Subcutaneous abdominal adipose tissue (tissue), 5 donors: ENCODE data around the gene NAIF1.

ENCODE experiments used
- H3K27ac ChIP-seq: one replicate; pipeline ENCODE4 v1.7.0; 2013; ENCODE audit warnings: low read depth, mild to moderate bottlenecking, inconsistent platforms, low read length, moderate library complexity
- H3K27me3 ChIP-seq, 5 donors: one replicate each; pipeline ENCODE4 v1.7.0; 2013; ENCODE audit warnings: low read length in 5 of 5, inconsistent platforms in 1 of 5; ENCODE audit not compliant: control insufficient read depth in 5 of 5, insufficient read depth in 4 of 5
- H3K36me3 ChIP-seq, 5 donors: one replicate each; pipeline ENCODE4 v1.7.0; 2013; ENCODE audit warnings: low read length in 5 of 5; ENCODE audit not compliant: control insufficient read depth in 5 of 5, insufficient read depth in 5 of 5
- H3K4me1 ChIP-seq, 5 donors: one replicate each; pipeline ENCODE4 v1.7.0; 2013; ENCODE audit warnings: low read length in 5 of 5, mild to moderate bottlenecking in 3 of 5, moderate library complexity in 1 of 5; ENCODE audit not compliant: control insufficient read depth in 5 of 5, insufficient read depth in 5 of 5
- H3K4me3 ChIP-seq, 5 donors: one replicate each; pipeline ENCODE4 v1.7.0; 2013; ENCODE audit warnings: low read length in 5 of 5, low read depth in 1 of 5
- H3K9ac ChIP-seq, 5 donors: one replicate each; pipeline ENCODE4 v1.7.0; 2013; ENCODE audit warnings: low read length in 5 of 5, mild to moderate bottlenecking in 4 of 5, moderate library complexity in 3 of 5
- H3K9me3 ChIP-seq, 5 donors: one replicate each; pipeline ENCODE4 v1.7.0; 2013; ENCODE audit warnings: low read length in 5 of 5; ENCODE audit not compliant: control insufficient read depth in 5 of 5
- donor health status: healthy.
- donor health status: healthy.
- donor health status: healthy.
- donor health status: healthy.
- donor health status: healthy.

NAIF1 gene

DNA sequence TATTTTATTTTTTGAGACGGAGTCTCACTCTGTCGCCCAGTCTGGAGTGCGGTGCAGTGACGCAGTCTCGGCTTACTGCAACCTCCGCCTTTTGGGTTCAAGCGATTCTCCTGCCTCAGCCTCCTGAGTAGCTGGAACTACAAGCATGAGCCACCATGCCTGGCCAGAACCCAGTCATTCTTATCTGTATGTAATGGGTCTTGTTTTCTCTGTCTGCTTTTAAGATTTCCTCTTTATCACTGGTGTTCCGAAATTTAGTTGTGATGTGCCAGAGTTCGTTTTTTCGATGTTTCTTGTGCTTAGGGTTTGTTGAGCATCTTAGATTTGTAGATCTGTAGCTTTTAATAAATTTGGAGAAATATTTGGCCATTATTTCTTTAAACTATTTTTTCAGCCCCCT is 20.1 kb upstream of the NAIF1 start:
- peaks cover under 1 to 25% (median 18%) of the 10 kb centered on the region in 5 donors for H3K4me1 ChIP-seq
- H3K27me3 ChIP-seq, result no peaks in the 10 kb centered on the region
- H3K9ac ChIP-seq, result no peak overlapping the region
- H3K9me3 ChIP-seq, result no peaks in the 10 kb centered on the region
- H3K4me3 ChIP-seq, result no peak overlapping the region
- H3K27ac ChIP-seq, result no peak overlapping the region
- no peaks in the 10 kb centered on the region for H3K36me3 ChIP-seq

DNA sequence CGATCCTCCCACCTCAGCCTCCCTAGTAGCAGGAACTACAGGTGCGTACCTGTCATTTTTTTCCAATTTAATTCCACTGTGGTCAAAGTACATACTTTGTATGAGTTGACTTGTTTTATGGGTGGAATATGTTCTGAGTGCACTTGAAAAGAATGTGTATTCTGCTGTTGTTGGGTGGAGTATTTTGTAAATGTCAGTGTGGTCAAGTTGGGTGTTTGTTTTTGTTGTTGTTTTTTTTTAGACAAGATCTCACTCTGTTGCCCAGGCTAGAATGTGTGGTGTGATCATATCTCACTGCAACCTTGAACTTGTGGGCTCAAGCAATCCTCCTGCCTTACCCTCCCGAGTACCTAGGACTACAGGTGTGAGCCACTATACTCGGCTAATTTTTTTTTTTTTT is 18.8 kb upstream of the NAIF1 start:
- Histone ChIP-seq H3K4me3 (no peak overlapping the region), H3K27ac (no peak overlapping the region), H3K9ac (no peak overlapping the region), H3K27me3 (no peaks in the 10 kb centered on the region), H3K4me1 (peaks cover 0 to 24% (median 21%) of the 10 kb centered on the region in 5 donors), H3K36me3 (no peaks in the 10 kb centered on the region), H3K9me3 (no peaks in the 10 kb centered on the region)

DNA sequence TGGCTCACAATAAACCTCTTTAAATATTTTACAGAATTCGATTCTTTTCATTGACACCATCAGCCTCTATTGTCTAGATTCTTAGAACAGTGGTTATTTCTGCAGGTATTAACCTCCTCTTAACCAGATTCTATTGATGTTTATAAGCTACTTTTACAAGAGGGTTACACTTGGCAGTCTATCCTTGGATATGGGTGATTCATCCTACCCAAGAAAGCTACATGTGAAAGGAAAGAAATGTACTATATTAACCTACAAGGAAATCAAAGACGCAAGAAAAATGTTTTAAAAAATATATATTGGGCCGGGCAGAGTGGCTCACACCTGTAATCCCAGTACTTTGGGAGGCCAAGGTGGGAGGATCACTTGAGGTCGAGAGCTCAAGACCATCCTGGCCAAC is 17.6 kb upstream of the NAIF1 start:
- H3K9ac ChIP-seq, result no peak overlapping the region
- no peak overlapping the region for H3K27ac ChIP-seq
- peaks cover 0 to 28% (median 25%) of the 10 kb centered on the region in 5 donors for H3K4me1 ChIP-seq
- no peak overlapping the region for H3K4me3 ChIP-seq
- H3K9me3 ChIP-seq, result no peaks in the 10 kb centered on the region
- no peaks in the 10 kb centered on the region for H3K36me3 ChIP-seq
- H3K27me3 ChIP-seq, result no peaks in the 10 kb centered on the region

DNA sequence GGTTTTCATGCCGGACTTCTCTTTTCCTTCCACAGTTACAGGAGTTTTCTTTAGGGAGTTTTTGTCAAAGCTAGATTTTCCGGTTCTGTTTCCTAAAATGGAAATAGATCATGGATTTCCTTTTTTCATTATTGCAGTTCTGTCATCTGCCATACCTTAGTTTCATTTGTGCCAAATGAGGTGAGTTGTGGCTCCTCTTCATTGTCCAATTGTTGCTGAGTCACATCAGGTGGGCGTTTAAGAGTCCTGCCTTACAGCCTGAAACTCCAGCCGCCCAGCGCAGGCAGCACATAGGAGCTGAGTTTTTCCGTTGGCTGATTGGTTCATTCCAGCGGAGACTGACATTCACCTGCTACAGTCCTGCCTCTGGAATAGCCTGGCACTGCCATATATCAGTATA is 15.0 kb upstream of the NAIF1 start:
- H3K36me3 ChIP-seq, result no peaks in the 10 kb centered on the region
- no peak overlapping the region for H3K4me3 ChIP-seq
- no peaks in the 10 kb centered on the region for H3K9me3 ChIP-seq
- no peaks in the 10 kb centered on the region for H3K27me3 ChIP-seq
- H3K9ac ChIP-seq, result no peak overlapping the region
- H3K4me1 ChIP-seq, result peaks cover 0 to 43% (median 39%) of the 10 kb centered on the region in 5 donors
- H3K27ac ChIP-seq, result peak overlapping the region; percentile 69

DNA sequence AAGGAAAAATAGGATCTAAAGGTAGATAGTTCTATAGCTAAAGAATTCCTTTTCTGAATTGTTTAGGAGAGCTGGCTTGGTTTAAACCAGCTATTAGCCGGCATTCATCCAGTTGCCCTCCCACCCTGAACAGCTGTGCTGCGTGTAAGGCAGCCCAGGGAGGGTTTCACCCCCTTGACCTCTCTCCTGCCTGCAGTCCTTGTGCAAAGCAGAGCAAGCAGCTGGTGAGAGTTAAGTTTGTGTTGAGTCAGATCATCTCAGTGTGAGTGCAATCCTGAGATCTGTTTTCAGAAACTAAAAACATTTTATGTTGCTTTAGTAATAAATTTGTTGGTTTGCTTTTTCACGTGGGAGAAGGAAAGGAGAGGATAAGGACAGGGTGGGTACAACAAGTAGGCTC is 13.9 kb upstream of the NAIF1 start:
- Histone ChIP-seq H3K9me3 (no peaks in the 10 kb centered on the region), H3K9ac (peak overlapping the region in 1 of 5 donors; percentile 23), H3K27me3 (no peaks in the 10 kb centered on the region), H3K4me1 (peaks cover 0 to 43% (median 41%) of the 10 kb centered on the region in 5 donors), H3K36me3 (no peaks in the 10 kb centered on the region), H3K27ac (peak overlapping the region; percentile 69), H3K4me3 (no peak overlapping the region)

DNA sequence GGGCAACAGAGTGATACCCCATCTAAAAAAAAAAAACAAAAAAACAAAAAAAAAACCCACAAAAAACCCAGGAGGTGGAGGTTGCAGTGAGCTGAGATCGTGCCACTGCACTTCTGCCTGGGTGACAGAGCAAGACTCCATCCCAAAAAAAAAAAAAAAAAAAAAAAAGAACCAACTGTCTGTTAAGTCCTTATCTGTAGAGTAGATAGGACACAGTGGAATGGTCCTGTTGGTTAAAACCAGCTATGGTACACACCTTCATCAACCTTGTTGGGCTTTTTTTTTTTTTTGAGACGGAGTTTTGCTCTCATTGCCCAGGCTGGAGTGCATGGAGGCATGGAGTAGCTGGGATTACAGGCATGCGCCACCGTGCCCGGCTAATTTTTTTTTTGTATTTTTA is 13.1 kb upstream of the NAIF1 start:
- no peaks in the 10 kb centered on the region for H3K36me3 ChIP-seq
- H3K4me3 ChIP-seq, result no peak overlapping the region
- no peaks in the 10 kb centered on the region for H3K9me3 ChIP-seq
- no peak overlapping the region for H3K27ac ChIP-seq
- peaks cover 0 to 45% (median 42%) of the 10 kb centered on the region in 5 donors for H3K4me1 ChIP-seq
- H3K9ac ChIP-seq, result no peak overlapping the region
- H3K27me3 ChIP-seq, result no peaks in the 10 kb centered on the region

DNA sequence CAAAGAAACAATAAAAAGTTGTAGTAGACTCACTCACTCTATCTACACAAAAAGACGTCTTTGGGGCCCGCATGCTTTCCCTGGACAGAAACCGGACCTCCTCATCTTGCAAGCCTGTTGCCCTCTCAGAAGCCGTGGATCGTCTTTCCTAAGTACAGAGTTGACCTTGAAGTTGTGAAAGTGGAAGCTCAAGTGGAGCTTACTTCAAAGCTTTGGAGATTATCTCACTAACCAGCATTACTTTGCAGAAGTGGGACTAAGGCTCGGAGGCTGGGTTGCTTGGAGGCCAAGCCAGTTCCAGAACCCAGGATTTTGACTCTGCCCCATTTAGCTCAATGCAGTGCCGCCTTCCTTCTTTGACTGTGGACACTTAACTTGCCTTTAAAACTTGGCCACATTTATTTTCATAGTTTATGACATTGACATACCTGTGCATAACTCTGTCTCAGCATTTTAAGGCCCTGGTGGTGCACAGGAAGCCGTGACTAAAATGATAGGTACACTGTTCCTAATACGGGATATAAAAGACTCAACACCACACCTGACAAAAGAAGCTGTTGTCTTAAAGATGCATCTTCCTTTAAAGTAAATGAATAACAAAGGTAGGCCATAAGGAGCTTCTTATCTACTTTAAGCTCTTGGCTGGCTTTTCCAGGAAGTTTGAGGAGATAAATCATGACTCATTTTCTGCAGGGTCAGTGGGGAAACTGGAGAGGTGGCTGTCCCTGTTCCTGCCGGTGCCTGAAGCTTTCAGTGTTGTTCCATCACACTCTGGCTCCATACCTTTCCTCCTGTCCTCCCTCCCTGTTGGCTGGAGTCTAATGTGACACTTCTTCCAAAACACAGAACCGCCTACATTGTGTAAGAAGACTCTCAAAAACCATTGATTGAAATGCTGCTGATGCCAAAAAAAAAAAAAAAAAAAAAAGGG is 11.6 kb upstream of the NAIF1 start:
- no peak overlapping the region for H3K9ac ChIP-seq
- H3K36me3 ChIP-seq, result no peaks in the 10 kb centered on the region
- no peaks in the 10 kb centered on the region for H3K9me3 ChIP-seq
- no peak overlapping the region for H3K4me3 ChIP-seq
- H3K27me3 ChIP-seq, result no peaks in the 10 kb centered on the region
- peaks cover 0 to 53% (median 46%) of the 10 kb centered on the region in 5 donors for H3K4me1 ChIP-seq
- H3K27ac ChIP-seq, result peak overlapping the region; percentile 23

DNA sequence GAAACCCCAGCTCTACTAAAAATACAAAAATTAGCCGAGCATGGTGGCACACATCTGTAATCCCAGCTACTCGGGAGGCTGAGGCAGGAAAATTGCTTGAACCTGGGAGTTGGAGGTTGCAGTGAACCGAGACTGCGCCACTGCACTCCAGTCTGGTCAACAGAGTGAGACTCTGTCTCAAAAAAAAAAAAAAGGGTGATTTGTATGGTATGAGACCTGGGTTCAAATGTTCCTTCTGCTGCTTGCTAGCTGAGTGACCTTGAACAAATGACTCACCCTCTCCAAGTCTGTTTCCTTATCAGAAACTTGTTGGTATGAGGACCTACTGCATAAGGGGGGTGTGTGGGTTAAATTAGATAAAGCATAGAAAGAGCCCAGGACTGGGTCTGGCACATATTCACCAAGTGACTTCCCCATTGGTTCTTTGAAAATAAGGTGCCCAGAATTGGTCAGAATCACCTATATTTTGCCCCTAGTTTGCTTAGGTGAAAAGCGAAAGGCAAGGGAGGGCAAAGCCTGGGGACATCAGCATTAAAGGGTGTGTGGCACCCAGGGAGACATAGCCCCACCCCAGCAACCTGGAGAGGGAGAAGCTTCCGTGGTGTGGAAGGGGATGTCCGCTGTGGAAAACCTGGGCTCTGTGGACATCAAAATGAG is 10.9 kb upstream of the NAIF1 start:
- H3K36me3 ChIP-seq, result no peaks in the 10 kb centered on the region
- peak overlapping the region; percentile 23 for H3K27ac ChIP-seq
- no peaks in the 10 kb centered on the region for H3K27me3 ChIP-seq
- peak overlapping the region in 1 of 5 donors; percentile 25 for H3K9ac ChIP-seq
- H3K4me1 ChIP-seq, result peaks cover 3 to 61% (median 53%) of the 10 kb centered on the region in 5 donors
- no peak overlapping the region for H3K4me3 ChIP-seq
- no peaks in the 10 kb centered on the region for H3K9me3 ChIP-seq

DNA sequence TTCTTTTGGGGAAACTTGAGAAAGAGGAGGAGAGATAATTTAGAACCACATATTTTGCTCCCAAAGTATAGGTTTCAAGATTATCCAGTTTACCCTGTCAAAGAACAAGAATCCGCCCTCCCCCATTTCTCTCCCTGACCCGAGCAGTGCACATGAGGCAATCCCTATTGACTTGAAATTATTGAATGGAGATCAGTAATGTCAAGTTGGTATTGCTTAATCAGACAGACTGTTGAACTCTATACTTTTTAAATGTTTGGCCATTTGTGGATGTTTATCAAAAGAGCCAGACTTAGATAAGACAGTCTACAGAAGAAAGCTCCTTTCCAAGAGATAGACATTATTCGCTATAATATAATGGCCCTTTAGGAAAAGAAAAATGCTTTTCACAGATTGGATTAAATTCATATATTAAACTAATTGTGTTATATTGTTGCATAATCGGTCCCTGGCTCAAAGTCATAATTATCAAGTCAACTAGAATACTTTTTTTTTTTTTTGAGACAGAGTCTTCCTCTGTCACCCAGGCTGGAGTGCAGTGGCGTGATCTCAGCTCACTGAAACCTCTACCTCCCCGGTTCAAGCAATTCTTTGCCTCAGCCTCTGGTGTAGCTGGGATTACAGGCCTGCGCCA is 6.2 kb upstream of the NAIF1 start:
- Histone ChIP-seq H3K36me3 (no peaks in the 10 kb centered on the region), H3K4me1 (peaks cover 13 to 65% (median 59%) of the 10 kb centered on the region in 5 donors), H3K4me3 (peak overlapping the region in 1 of 5 donors; percentile 22), H3K27ac (peak overlapping the region; percentile 97), H3K27me3 (no peaks in the 10 kb centered on the region), H3K9me3 (no peaks in the 10 kb centered on the region), H3K9ac (peak overlapping the region in 4 of 5 donors; percentile 31 to 78 (median 41))
